ENCODE measurements around the gene SCARF1. TPM values are rescaled to one million over a fixed set of nuclear protein-coding genes. Genes with fewer than 3 reads are reported as not detected.

SCARF1 gene
- total RNA-seq, 1 experiment from 2014 or later = 0.14 TPM

GRCh38 chr17:1650731-1651558, 5.4 kb upstream of the SCARF1 start:
- peaks cover 6% of the 10 kb centered on the region for H3K4me1 Mint-ChIP-seq (ENCODE audit: low read depth, unreplicated experiment)
- no peaks in the 10 kb centered on the region for H3K27me3 Mint-ChIP-seq (ENCODE audit: insufficient read depth, unreplicated experiment)
- Histone ChIP-seq H3K9me3 (no peaks in the 10 kb centered on the region), H3K4me1 (peaks cover 8% of the 10 kb centered on the region; the same call in 1 of the 2 replicates), H3K27me3 (replicated peaks; ENCODE audit: control insufficient read depth, insufficient read depth, low read length) (no peaks in the 10 kb centered on the region), H3K36me3 (ENCODE audit: control insufficient read depth, insufficient read depth, low read length) (peaks cover 20% of the 10 kb centered on the region), H3K4me3 (ENCODE audit: low read depth, low read length) (no peak overlapping the region)
- BruUV-seq (replicated peaks) = TSS peak; percentile 73
- intact Hi-C loops (cut with micrococcal nuclease; ENCODE audit: unreplicated experiment) = no loop called here
- TF ChIP-seq CTCF (IDR thresholded peaks at IDR 0.05; ENCODE audit: insufficient read depth in 1 of 2, low read depth in 1 of 2, low read length in 1 of 2, severe bottlenecking in 1 of 2, unreplicated experiment in 1 of 2) = no peak
- POLR2A ChIA-PET = no interaction called here
- H3K36me3 Mint-ChIP-seq (ENCODE audit: insufficient read depth, unreplicated experiment) = peaks cover 61% of the 10 kb centered on the region
- CTCF ChIA-PET = interaction anchor here (0.7 to 1.7 kb wide), 2 partner anchors 21 to 77 kb away, joined by 4 to 7 read pairs; no protein-coding TSS in a partner anchor
- DNase-seq = no peak
- H3K9me3 Mint-ChIP-seq (ENCODE audit: unreplicated experiment) = no peaks in the 10 kb centered on the region
- no peak overlapping the region for H3K4me3 Mint-ChIP-seq (ENCODE audit: unreplicated experiment)
- H3K27ac Mint-ChIP-seq (ENCODE audit: unreplicated experiment) = no peak overlapping the region

- no peaks in the 10 kb centered on the region for H3K27me3 Mint-ChIP-seq (ENCODE audit: insufficient read depth, unreplicated experiment)
- Histone ChIP-seq H3K4me1 (peaks cover 8% of the 10 kb centered on the region; the same call in 1 of the 2 replicates), H3K9me3 (no peaks in the 10 kb centered on the region), H3K36me3 (ENCODE audit: control insufficient read depth, insufficient read depth, low read length) (peaks cover 16% of the 10 kb centered on the region), H3K27me3 (replicated peaks; ENCODE audit: control insufficient read depth, insufficient read depth, low read length) (no peaks in the 10 kb centered on the region), H3K4me3 (ENCODE audit: low read depth, low read length) (peak within 1 kb of the TSS; percentile 82)
- no peaks in the 10 kb centered on the region for H3K9me3 Mint-ChIP-seq (ENCODE audit: unreplicated experiment)
- no peak for TF ChIP-seq CTCF (IDR thresholded peaks at IDR 0.05; ENCODE audit: insufficient read depth in 1 of 2, low read depth in 1 of 2, low read length in 1 of 2, severe bottlenecking in 1 of 2, unreplicated experiment in 1 of 2)
- peaks cover 51% of the 10 kb centered on the region for H3K36me3 Mint-ChIP-seq (ENCODE audit: insufficient read depth, unreplicated experiment)
- H3K27ac Mint-ChIP-seq (ENCODE audit: unreplicated experiment) = peak within 1 kb of the TSS; percentile 35
- ChIA-PET POLR2A (interaction anchor here (0.6 to 2.0 kb wide), 11 partner anchors 11 to 134 kb away, joined by 3 to 12 read pairs (median 4); partner anchors contain the start of genes INPP5K and PITPNA), CTCF (interaction anchor here (0.7 to 2.0 kb wide), 11 partner anchors 18 to 259 kb away, joined by 3 to 14 read pairs (median 6); partner anchors contain the start of gene INPP5K)
- peak; percentile 74 to 82 for DNase-seq
- H3K4me3 Mint-ChIP-seq (ENCODE audit: unreplicated experiment) = peak within 1 kb of the TSS; percentile 73
- intact Hi-C loops (cut with micrococcal nuclease; ENCODE audit: unreplicated experiment) = no loop called here
- H3K4me1 Mint-ChIP-seq (ENCODE audit: low read depth, unreplicated experiment) = peaks cover 6% of the 10 kb centered on the region
- BruUV-seq (replicated peaks) = TSS peak; percentile 82
These were observed 4.4 kb upstream of the SCARF1 start, which contains the start of gene RILP for GRCh38 chr17:1649844-1650501. Gene RILP (minus strand): TSS chr17:1649866. CDS start chr17:1649804, 62 bp downstream.
